ENCODE measurements around the gene PPP1R27.

DNA sequence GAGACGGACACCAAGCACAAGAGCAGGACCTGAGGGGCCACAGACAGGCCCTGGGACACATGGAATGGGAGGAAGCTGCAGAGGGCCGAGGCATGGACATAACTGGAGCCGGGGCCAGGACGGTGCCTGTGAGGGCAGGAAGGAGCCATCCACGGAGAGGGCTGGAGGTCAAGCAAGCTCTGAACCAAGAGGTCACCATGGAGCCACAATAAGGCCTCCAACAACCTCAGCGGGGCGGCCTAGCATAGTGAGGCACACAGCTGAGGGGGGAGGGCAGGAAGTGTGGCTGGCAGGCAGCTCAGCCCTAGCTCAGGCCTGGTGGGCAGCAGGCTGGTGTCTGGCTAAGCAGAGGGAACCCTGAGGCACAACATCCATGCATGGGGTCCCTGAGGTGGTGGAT, 6.2 kb downstream of the PPP1R27 start:
- TF ChIP-seq, protein P1, sequence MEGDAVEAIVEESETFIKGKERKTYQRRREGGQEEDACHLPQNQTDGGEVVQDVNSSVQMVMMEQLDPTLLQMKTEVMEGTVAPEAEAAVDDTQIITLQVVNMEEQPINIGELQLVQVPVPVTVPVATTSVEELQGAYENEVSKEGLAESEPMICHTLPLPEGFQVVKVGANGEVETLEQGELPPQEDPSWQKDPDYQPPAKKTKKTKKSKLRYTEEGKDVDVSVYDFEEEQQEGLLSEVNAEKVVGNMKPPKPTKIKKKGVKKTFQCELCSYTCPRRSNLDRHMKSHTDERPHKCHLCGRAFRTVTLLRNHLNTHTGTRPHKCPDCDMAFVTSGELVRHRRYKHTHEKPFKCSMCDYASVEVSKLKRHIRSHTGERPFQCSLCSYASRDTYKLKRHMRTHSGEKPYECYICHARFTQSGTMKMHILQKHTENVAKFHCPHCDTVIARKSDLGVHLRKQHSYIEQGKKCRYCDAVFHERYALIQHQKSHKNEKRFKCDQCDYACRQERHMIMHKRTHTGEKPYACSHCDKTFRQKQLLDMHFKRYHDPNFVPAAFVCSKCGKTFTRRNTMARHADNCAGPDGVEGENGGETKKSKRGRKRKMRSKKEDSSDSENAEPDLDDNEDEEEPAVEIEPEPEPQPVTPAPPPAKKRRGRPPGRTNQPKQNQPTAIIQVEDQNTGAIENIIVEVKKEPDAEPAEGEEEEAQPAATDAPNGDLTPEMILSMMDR (IDR thresholded peaks at IDR 0.05; ENCODE audit: extremely low read depth in 1 of 2, insufficient read depth in 1 of 2, low read depth in 1 of 2, low read length in 2 of 2): no peak
- TF ChIP-seq POLR2A (IDR thresholded peaks at IDR 0.05; ENCODE audit: low read depth, low read length) (no peak), MYC (IDR thresholded peaks at IDR 0.05; ENCODE audit: low read depth, low read length) (no peak)
- TF ChIP-seq, protein P2, sequence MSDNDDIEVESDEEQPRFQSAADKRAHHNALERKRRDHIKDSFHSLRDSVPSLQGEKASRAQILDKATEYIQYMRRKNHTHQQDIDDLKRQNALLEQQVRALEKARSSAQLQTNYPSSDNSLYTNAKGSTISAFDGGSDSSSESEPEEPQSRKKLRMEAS (IDR thresholded peaks at IDR 0.05; ENCODE audit: insufficient read depth, insufficient read length): no peak

All from endothelial cell of umbilical vein (primary cell).